Stimulated activated CD4-positive, alpha-beta T cell treated with anti-CD3 and anti-CD28 coated beads, Interleukin-1b, Interleukin-23, amount 100 ng/mL, for 4 hours (primary cell): Measurements from ENCODE around the gene ZNF821.
"Not testable (repeated sequence)": the region's sequence is repeated elsewhere in the genome, so short reads cannot be mapped to it uniquely, and the experiment has no call there.

Source experiments
- DNase-seq, 2 donors: peaks; one replicate each; pipeline ENCODE4 v3.0.0-alpha.2; 2020; ENCODE audit warnings: low read depth in 2 of 2

ZNF821 gene

DNA sequence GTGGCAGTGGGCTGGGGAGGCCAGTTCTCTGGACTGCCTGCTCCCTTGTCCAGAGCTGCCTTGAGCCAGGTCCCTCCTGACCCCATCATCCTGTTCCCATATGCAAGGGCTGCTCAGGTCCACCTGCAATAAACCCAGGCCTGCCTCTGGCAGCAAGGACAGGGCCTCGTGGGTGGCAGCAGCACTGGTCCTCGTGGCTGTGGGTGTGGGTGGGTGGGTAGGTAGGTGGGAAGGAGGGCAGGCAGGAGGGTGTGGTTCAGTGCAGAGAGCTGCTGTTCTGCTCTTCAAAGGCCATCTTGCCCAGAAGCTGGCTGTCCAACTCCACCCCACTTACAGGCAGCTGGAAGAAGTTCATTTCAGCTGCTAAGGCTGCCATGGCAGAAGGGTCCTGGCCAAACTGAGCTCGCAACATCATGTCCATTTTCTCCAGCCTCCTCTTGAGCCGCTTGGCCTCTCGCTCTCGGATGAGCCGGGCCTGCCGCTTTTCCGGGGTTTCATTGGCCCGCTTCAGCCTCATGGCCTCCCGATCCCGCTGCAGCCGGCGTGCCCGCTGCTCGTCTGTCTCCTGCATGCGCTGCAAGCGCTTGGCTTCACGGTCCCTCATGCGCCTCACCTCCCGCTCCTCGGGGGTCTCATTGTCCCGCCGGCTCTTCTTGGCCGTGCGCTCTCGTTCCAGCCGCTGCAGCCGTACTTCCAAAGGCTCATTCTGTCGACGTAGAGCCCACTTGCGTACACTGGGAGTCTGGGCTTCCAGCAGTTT, 24.0 kb downstream of the ZNF821 start:
- DNase-seq = no peak

GRCh38 chr16:71855937-71856662, 27.9 kb downstream of the ZNF821 start:
- no peak for DNase-seq

GRCh38 chr16:71854369-71854948, 29.5 kb downstream of the ZNF821 start:
- DNase-seq = no peak

GRCh38 chr16:71853413-71853812, 30.6 kb downstream of the ZNF821 start:
- DNase-seq = no peak

GRCh38 chr16:71852561-71852960, 31.4 kb downstream of the ZNF821 start:
- DNase-seq = no peak

GRCh38 chr16:71852158-71852557, 31.8 kb downstream of the ZNF821 start:
- DNase-seq = no peak

DNA sequence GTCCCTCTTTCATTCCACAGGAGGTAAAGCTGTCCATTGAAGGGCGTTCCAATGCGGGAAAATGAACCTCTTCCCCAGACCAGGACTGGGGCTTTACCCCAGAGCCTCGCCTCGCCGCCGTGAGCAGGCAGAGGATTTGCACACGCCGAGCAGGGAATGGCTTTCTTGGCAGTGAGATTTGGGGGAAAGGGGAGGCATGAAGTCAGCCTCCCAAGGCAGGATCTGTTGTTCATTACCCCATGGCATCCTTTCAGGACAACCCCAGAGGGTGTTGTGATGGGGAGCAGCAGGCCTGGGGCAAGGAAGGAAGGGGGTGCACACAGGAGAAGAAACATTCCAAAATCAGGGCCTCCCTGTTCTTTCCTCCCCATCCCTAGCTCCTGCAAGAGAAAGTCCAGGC, 32.2 kb downstream of the ZNF821 start:
- DNase-seq = no peak

GRCh38 chr16:71848622-71849021, 35.4 kb downstream of the ZNF821 start:
- no peak for DNase-seq

GRCh38 chr16:71847096-71847495, 36.9 kb downstream of the ZNF821 start:
- no peak for DNase-seq

DNA sequence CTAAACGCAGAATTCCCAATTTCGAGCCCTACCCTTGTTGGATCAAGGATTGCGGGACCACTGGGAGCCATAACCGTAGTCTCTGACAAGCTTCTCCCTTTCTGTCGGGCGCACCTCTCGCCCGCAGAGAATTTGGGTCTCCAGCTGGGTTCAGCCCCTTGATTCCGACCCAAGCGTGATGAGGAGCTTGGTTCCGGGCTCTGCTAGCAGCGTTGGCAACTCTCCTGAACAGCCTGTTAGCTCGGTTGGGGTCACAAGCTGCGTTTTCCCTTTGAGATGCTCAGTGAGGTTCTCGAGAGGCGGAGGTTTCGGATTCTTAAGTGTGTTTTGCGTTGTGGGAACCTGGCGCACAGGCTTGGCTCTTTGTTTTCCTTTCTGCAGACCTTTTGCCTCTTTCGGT, 37.6 kb downstream of the ZNF821 start:
- DNase-seq = no peak

DNA sequence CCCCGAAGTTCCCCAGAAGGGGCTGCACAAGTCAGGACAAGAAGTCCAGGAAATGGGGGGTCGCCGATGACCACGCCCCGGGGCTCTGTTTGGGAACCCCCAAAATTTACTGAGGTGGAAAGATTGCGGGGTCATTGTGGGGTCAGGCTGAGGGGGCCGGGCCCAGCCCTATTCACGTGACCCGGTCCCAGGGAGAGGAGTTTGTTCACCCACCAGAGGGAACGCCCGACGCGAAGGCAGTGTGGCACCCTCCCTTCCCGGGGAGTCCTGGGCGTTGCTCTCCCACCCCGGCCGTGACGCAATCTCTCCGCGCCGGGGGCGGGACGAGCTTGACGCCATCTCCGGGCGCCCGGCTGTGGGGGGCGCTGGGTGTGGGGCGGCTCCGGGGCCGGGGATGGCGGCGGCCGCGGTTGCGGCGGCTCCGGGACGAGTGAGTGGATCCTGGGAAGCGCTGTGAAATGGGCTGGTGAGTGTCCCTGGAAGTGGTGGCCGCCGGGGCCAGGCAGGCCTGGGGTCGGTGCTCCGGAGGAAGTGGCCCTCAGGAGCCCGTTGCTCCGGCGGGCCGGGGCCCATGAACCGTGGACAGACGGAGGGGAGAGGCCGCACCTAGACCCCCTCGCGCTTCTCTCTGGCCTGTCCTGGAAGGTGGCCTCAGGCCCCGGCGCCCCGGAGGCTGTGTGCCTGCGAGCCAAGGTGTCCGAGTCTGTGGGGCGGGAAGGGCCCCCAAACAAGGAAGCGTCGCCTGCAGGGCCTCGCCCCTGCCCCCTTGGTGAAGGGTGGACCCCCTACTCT, 38.1 kb downstream of the ZNF821 start, which contains the start of gene ATXN1L:
Gene ATXN1L (plus strand): TSS at position 338 of the 792 bp plus-strand sequence. CDS start 3,765 bp downstream, outside the sequence.
- peak; percentile 90 to 92 for DNase-seq

DNA sequence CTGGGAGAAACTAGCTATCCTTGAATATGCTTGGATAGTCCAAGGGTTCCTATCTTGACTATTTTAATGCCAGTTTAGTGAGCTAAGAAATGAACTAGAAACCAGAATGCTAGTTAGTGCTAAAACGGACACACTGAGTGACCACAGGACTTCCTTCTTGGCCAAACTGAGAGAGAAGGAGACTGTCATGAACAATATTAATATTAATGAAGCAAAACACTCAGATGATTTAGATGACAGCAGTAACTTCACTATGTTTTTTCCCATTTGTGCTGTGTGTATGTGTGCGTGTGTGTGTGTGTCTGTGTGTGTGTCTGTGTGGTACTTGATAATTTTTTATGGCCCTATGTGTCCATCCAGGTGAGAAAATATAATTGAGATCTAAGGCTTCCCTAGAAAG, 40.4 kb downstream of the ZNF821 start:
- no peak for DNase-seq

DNA sequence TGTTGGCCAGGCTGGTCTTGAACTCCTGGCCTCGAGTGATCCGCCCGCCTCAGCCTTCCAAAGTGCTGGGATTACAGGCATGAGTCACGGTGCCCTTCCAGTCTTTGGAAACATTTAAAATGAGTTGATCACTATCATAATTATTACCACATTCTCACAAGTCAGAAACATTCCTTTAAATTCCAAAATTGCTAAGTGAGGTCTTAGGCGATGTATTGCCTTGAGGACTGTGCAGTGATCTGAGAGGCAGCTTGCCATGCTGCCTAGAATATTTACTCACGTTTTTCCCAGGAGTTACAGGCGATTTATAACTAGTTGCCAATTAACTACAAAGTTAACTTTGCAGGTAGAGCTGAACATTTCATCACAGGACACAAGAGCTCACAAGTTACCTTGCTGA, 43.9 kb downstream of the ZNF821 start:
- DNase-seq = no peak

DNA sequence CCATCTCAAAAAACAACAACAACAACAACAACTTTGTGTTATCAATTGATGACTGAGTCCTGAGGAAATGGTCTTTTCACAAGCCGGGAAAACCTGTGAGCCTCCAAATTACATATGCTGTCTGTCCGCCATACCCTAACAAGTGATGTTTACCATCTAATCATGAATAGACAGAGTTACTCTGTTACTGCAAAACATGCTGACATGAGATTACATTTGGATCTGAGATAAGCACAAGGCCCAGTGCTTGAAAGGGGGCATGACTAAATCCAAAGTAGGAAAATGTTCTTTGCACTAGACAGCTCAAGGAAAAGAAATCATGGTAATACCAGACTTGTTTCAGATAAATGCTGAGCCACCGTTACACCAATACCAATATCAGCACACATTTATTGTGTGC, 46.8 kb downstream of the ZNF821 start:
- DNase-seq = no peak

DNA sequence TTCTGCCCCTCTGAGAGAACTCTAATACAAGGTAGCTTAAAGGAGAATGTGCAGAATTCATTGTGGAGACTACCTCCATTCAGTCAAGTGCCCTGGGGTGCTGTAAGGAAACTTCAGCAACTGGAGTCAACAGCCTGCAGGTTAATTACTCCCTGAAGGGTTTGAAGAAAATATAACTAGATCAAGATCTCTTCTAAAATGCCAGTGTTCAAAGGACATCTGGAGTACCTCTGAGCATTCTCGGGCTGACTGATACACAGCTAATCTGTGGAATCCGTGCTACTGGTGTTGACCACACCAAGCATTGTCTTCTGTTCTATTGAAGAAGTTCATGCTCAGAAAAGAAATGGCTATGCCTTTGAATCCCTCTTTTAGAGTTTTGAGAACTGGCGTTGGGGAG, 49.7 kb downstream of the ZNF821 start:
- no peak for DNase-seq

GRCh38 chr16:71832112-71832511, 51.9 kb downstream of the ZNF821 start:
- not testable (repeated sequence) for DNase-seq

- not testable (repeated sequence) for DNase-seq
These were observed 52.3 kb downstream of the ZNF821 start for GRCh38 chr16:71831698-71832097.

DNA sequence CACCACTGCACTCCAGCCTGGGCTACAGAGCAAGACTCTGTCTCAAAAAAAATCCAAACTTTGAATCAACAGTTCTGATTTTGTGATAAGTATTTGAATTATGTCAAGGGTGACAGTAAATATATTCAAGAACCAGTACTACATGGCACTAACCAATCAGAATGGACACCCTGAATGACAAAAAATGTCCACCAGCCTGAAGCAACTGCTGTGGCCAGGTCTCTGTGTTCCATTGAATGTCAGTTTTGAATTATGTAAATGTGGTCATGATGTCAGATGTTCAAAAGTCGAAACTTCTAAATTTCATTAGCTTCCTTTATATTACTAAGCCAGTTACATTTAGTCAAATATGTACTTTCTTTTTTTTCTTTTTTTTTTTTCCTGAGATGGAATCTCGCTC, 53.6 kb downstream of the ZNF821 start:
- no peak for DNase-seq

DNA sequence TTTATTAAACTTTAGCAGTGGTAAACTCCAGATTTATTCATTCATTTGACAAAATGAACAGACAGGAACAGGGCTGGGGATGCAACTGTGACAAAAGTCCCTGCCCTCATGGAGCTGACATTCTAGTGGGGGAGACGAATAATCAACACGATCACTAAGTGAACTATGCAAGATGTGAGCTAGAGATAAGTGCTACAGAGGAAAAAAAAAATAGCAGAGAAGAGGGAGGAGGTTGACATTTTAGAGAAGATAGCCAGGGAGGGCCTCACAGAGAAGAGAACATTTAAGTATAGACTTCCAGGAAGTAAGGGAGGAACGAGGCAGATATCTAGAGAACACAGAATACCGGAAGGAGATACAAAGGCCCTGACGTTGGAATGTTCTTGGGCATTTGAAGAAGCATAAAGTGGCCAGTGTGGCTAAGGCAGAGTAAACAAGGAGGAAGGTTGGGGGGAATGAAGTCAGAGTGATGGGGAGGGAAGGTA, 57.4 kb downstream of the ZNF821 start:
- no peak for DNase-seq

GRCh38 chr16:71817155-71817500, 66.9 kb downstream of the ZNF821 start:
- not testable (repeated sequence) for DNase-seq

GRCh38 chr16:71811261-71811803, 72.7 kb downstream of the ZNF821 start:
- no peak for DNase-seq

DNA sequence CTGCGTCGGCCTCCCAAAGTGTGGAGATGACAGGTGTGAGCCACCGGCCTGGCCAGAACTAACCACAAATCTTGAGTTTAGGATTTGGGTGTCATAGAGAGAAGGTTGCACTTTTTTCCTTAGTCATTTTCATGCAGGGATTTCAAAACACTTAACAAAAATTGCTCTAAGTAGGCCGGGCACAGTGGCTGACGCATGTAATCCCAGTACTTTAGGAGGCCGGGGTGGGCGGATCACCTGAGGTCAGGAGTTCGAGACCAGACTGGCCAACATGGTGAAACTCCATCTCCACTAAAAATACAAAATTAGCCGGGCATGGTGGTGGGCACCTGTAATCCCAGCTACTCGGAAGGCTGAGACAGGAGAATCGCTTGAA, 73.8 kb downstream of the ZNF821 start:
- DNase-seq = not testable (repeated sequence)
